ENCODE results near the gene CDCA8. TPM values are rescaled to one million over a fixed set of nuclear protein-coding genes. Genes with fewer than 3 reads are reported as not detected.

Gene CDCA8
- total and polyA plus RNA-seq, 2 donors (not counting 3 experiments of a cell fraction or from before 2014, with no cell fraction given), result 38.5 to 45.7 TPM

GRCh38 chr1:37677808-37678207 lies 14.5 kb upstream of the CDCA8 start:
- Histone ChIP-seq H3K9me1 (replicated peaks; ENCODE audit: control insufficient read depth, extremely low read depth, insufficient read depth, low read length) (no peaks in the 10 kb centered on the region), H3K4me2 (ENCODE audit: insufficient read depth, low read length) (no peak overlapping the region), H3K79me2 (ENCODE audit: control insufficient read depth, insufficient read depth, low read length) (no peaks in the 10 kb centered on the region), H3K36me3 (ENCODE audit: control insufficient read depth in 2 of 2, extremely low read depth in 1 of 2, insufficient read depth in 2 of 2, low read length in 2 of 2) (peaks cover 0 to 2% of the 10 kb centered on the region in 2 experiments), H3K4me3 (replicated peaks in 1 of 3; ENCODE audit: insufficient read depth in 1 of 3, low read depth in 1 of 3, low read length in 3 of 3) (no peak overlapping the region), H2AFZ (ENCODE audit: low read depth, low read length) (no peak overlapping the region), H3K9me3 (replicated peaks; ENCODE audit: control insufficient read depth, insufficient read depth, low read length) (no peaks in the 10 kb centered on the region), H3K9ac (replicated peaks; ENCODE audit: extremely low read depth, insufficient read depth, low read length) (no peak overlapping the region), H3K27me3 (ENCODE audit: control insufficient read depth in 2 of 2, insufficient read depth in 2 of 2, low read length in 2 of 2) (peaks cover 4 to 6% of the 10 kb centered on the region in 2 experiments), H4K20me1 (replicated peaks; ENCODE audit: control insufficient read depth, extremely low read depth, insufficient read depth, low read length) (no peaks in the 10 kb centered on the region), H3K27ac (ENCODE audit: insufficient read depth, low read depth, low read length) (no peak overlapping the region), H3K4me1 (ENCODE audit: control insufficient read depth, extremely low read depth, insufficient read depth, low read length) (no peaks in the 10 kb centered on the region)
- FAIRE-seq (no peak), DNase-seq (ENCODE audit: low read depth, low spot score) (no peak)
- dilution Hi-C loops (cut with MboI; ENCODE audit: extremely low pct_ligation_motif_present, low sequenced_read_pairs), result no loop called here
- ChIA-PET POLR2A (no interaction called here), CTCF (interaction anchor here (6.4 kb wide), 1 partner anchor 75 kb away, joined by 69 read pairs; no protein-coding TSS in a partner anchor)
- no TSS peak for BruUV-seq (replicated peaks)
- intact Hi-C loops (cut with micrococcal nuclease), result no loop called here
- TF ChIP-seq CTCF (IDR thresholded peaks at IDR 0.05; ENCODE audit: extremely low read depth in 1 of 2, insufficient read depth in 1 of 2, low read depth in 1 of 2, low read length in 2 of 2) (no peak), MYC (IDR thresholded peaks at IDR 0.05; ENCODE audit: low read depth, low read length) (no peak)

GRCh38 chr1:37680933-37681332 lies 11.4 kb upstream of the CDCA8 start:
- H3K9me3 ChIP-seq (replicated peaks; ENCODE audit: control insufficient read depth, insufficient read depth, low read length), result no peaks in the 10 kb centered on the region
- no peak overlapping the region for H3K4me2 ChIP-seq (ENCODE audit: insufficient read depth, low read length)
- ChIA-PET CTCF (interaction anchor here (0.8 to 6.4 kb wide), 9 partner anchors 9 to 226 kb away, joined by 3 to 69 read pairs (median 4); no protein-coding TSS in a partner anchor), POLR2A (no interaction called here)
- dilution Hi-C loops (cut with MboI; ENCODE audit: extremely low pct_ligation_motif_present, low sequenced_read_pairs) (no loop called here), intact Hi-C loops (cut with micrococcal nuclease) (no loop called here)
- TF ChIP-seq MYC (IDR thresholded peaks at IDR 0.05; ENCODE audit: low read depth, low read length) (no peak), FOS (IDR thresholded peaks at IDR 0.05; ENCODE audit: borderline replicate concordance, insufficient read depth, low read length) (no peak), POLR2A (IDR thresholded peaks at IDR 0.05; ENCODE audit: low read depth, low read length) (no peak), MAX (IDR thresholded peaks at IDR 0.05; ENCODE audit: insufficient read depth, insufficient read length) (no peak), JUN (IDR thresholded peaks at IDR 0.05; ENCODE audit: borderline replicate concordance, insufficient read depth, insufficient read length, low read depth) (no peak), GATA2 (IDR thresholded peaks at IDR 0.05; ENCODE audit: insufficient read depth, insufficient read length, low read depth, low read length) (no peak), EZH2 (IDR thresholded peaks at IDR 0.05; ENCODE audit: borderline replicate concordance, low read depth, low read length, severe bottlenecking) (no peak)
- peak; percentile 12 for FAIRE-seq
- no peak overlapping the region for H3K4me3 ChIP-seq (replicated peaks in 1 of 3; ENCODE audit: insufficient read depth in 1 of 3, low read depth in 1 of 3, low read length in 3 of 3)
- peaks cover 6 to 10% of the 10 kb centered on the region in 2 experiments for H3K36me3 ChIP-seq (ENCODE audit: control insufficient read depth in 2 of 2, extremely low read depth in 1 of 2, insufficient read depth in 2 of 2, low read length in 2 of 2)
- H4K20me1 ChIP-seq (replicated peaks; ENCODE audit: control insufficient read depth, extremely low read depth, insufficient read depth, low read length), result no peaks in the 10 kb centered on the region
- H3K27ac ChIP-seq (ENCODE audit: insufficient read depth, low read depth, low read length), result no peak overlapping the region
- no peaks in the 10 kb centered on the region for H3K79me2 ChIP-seq (ENCODE audit: control insufficient read depth, insufficient read depth, low read length)
- BruUV-seq (replicated peaks), result no TSS peak
- H3K27me3 ChIP-seq (ENCODE audit: control insufficient read depth in 2 of 2, insufficient read depth in 2 of 2, low read length in 2 of 2), result peaks cover 4 to 6% of the 10 kb centered on the region in 2 experiments
- DNase-seq (ENCODE audit: low read depth, low spot score), result no peak
- H3K9ac ChIP-seq (replicated peaks; ENCODE audit: extremely low read depth, insufficient read depth, low read length), result no peak overlapping the region
- H3K4me1 ChIP-seq (ENCODE audit: control insufficient read depth, extremely low read depth, insufficient read depth, low read length), result no peaks in the 10 kb centered on the region
- no peaks in the 10 kb centered on the region for H3K9me1 ChIP-seq (replicated peaks; ENCODE audit: control insufficient read depth, extremely low read depth, insufficient read depth, low read length)
- no peak overlapping the region for H2AFZ ChIP-seq (ENCODE audit: low read depth, low read length)

All from endothelial cell of umbilical vein (primary cell).